Transverse colon (tissue), 4 donors: ENCODE data around the gene MASP1. TPM values are rescaled to one million over a fixed set of nuclear protein-coding genes. Genes with fewer than 3 reads are reported as not detected.

Experiments
- DNase-seq: peaks from one replicate; pipeline ENCODE4 v3.0.0-alpha.2; 2019
- H3K27ac ChIP-seq, 4 donors: fragments of 200-600 bp; sonication (generic); 2 replicates each; pipeline ENCODE4 v1.5.1; 2016 to 2018; ENCODE audit warnings: inconsistent platforms in 4 of 4
- H3K27me3 ChIP-seq: fragments of 200-600 bp; sonication (generic); 2 replicates; pipeline ENCODE4 v1.5.1; 2017; ENCODE audit warnings: inconsistent platforms
- H3K36me3 ChIP-seq, 4 donors: fragments of 200-600 bp; sonication (generic); 2 replicates each; pipeline ENCODE4 v1.5.1; 2017 to 2019; ENCODE audit warnings: inconsistent platforms in 4 of 4
- H3K4me1 ChIP-seq, 4 donors: fragments of 200-600 bp; sonication (generic); 2 replicates each; pipeline ENCODE4 v1.5.1; 2017 to 2020; ENCODE audit warnings: inconsistent platforms in 4 of 4
- H3K4me3 ChIP-seq, 4 donors: fragments of 200-600 bp; sonication (generic); 1 replicate in 1 of 4; 2 replicates in 3 of 4; pipeline versions ENCODE4 v1.5.1 to v1.6.1; 2017 to 2019; ENCODE audit warnings: inconsistent platforms in 4 of 4
- H3K9me3 ChIP-seq, 2 donors: fragments of 200-600 bp; sonication (generic); 2 replicates each; pipeline ENCODE4 v1.5.1; 2017 to 2019; ENCODE audit warnings: inconsistent platforms in 2 of 2
- EP300 ChIP-seq: sonication (generic); formaldehyde crosslinking; IDR thresholded peaks from one replicate; pipeline ENCODE4 v1.6.1; 2017; ENCODE audit warnings: antibody characterized with exemption, low read depth
- POLR2A ChIP-seq: fragments of 450-650 bp; IDR thresholded peaks from one replicate; pipeline ENCODE4 v1.6.1; 2016; ENCODE audit warnings: antibody characterized with exemption, mild to moderate bottlenecking, moderate library complexity
- POLR2AphosphoS5 ChIP-seq, 3 donors: sonication (generic); formaldehyde crosslinking; IDR thresholded peaks; one replicate each; pipeline ENCODE4 v1.6.1; 2016; ENCODE audit warnings: antibody characterized with exemption in 3 of 3
- WGBS, 2 donors: methylation state at CpG; one replicate each; pipeline ENCODE4 v1.1.5; 2018; ENCODE audit warnings: low coverage in 1 of 2; 5-methylcytosine and 5-hydroxymethylcytosine counted together
- in situ Hi-C, 4 donors: fragments of 200-750 bp; cut with MboI; loops; one replicate each; pipeline versions ENCODE4 v1.15.0 to v1.15.1; 2017; ENCODE audit warnings: low sequenced_read_pairs in 3 of 4, low pct_ligation_motif_present in 1 of 4, low pct_unique_long_range_greater_than_20kb in 1 of 4
- intact Hi-C: fragments of 100-400 bp; cut with DNase I; formaldehyde crosslinking; loops from one replicate; pipeline ENCODE4 v1.15.1; 2023; ENCODE audit warnings: low total_unique reads
- total RNA-seq, 4 donors: library from RNA; depleted of rRNA; stranded (reverse); fragments of >200 nt; gene quantifications; one replicate each; pipeline ENCODE4 v1.1.0, GENCODE V29; 2016
- TF ChIP-seq, protein P1 (sequence below), 5 experiments: fragments of 200-600 bp in 3 of 5; fragments of 450-650 bp in 2 of 5; sonication (generic) in 3 of 5; IDR thresholded peaks; 1 replicate in 2 of 5; 2 replicates in 3 of 5; pipeline ENCODE4 v1.5.1; 2016 to 2017; ENCODE audit warnings: antibody characterized with exemption in 5 of 5, inconsistent platforms in 3 of 5, mild to moderate bottlenecking in 2 of 5, moderate library complexity in 1 of 5

The MASP1 gene
- total RNA-seq, 4 donors from 2014 or later = 4.5 to 45.2 (median 13.9) TPM

DNA sequence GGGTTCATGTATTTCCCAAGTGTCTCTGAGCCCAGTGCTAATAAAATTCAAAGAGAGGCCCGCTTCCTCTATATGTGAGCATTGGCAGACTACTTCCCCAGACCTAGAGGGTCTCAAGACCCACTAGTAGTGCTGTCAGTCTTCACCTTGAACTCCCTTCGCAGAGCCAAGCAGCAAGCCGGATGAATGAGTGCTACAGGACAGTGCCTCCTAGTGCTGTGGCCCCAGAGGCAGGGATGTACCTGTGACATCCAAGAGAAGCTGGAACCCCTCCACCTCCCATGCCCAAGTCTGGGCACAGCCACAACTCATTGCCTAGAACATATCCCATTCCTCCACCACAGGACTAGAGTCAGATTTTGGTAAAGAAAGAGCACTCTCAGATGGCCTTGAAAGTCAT is 37.2 kb upstream of the MASP1 start:
- 96% methylated on average over 3 of the region's 3 CpGs; no CpG with 5 or more reads in 1 of the 2 donors for WGBS, 2 donors
- no peak overlapping the region for H3K4me3 ChIP-seq
- no peak for TF ChIP-seq POLR2AphosphoS5 (IDR thresholded peaks at IDR 0.05)
- no peak for TF ChIP-seq EP300
- TF ChIP-seq POLR2A = no peak
- TF ChIP-seq, protein P1, sequence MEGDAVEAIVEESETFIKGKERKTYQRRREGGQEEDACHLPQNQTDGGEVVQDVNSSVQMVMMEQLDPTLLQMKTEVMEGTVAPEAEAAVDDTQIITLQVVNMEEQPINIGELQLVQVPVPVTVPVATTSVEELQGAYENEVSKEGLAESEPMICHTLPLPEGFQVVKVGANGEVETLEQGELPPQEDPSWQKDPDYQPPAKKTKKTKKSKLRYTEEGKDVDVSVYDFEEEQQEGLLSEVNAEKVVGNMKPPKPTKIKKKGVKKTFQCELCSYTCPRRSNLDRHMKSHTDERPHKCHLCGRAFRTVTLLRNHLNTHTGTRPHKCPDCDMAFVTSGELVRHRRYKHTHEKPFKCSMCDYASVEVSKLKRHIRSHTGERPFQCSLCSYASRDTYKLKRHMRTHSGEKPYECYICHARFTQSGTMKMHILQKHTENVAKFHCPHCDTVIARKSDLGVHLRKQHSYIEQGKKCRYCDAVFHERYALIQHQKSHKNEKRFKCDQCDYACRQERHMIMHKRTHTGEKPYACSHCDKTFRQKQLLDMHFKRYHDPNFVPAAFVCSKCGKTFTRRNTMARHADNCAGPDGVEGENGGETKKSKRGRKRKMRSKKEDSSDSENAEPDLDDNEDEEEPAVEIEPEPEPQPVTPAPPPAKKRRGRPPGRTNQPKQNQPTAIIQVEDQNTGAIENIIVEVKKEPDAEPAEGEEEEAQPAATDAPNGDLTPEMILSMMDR (IDR thresholded peaks at IDR 0.05) = no peak
- peaks cover 6% of the 10 kb centered on the region for H3K27me3 ChIP-seq
- H3K36me3 ChIP-seq = no peaks in the 10 kb centered on the region
- in situ Hi-C loops = no loop called here
- H3K27ac ChIP-seq = no peak overlapping the region
- H3K4me1 ChIP-seq = no peaks in the 10 kb centered on the region
- intact Hi-C loops = no loop called here
- no peaks in the 10 kb centered on the region for H3K9me3 ChIP-seq
- no peak for DNase-seq

DNA sequence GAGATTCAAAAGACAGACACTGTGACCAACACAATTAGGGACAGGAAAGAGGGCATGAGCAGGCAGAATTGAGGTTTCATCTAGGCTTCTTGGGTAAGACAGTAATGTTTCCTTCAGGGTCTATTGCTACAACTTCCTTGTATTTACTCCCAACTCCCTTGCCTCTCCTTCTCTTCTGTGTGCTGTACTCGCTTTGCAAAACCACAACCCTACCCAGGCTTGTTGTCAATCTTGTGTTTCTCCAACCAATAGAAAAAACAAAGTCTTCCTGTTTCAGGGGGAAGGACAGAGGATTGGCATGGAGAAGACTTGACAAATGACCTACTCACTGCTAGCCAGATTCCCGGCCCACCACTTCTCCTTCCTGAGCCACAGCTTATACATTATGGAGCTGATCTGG is 36.3 kb upstream of the MASP1 start:
- 65 to 77% methylated on average over 2 of the region's 2 CpGs for WGBS, 2 donors
- in situ Hi-C loops (no loop called here), intact Hi-C loops (no loop called here)
- no peak for DNase-seq
- TF ChIP-seq POLR2A (no peak), POLR2AphosphoS5 (IDR thresholded peaks at IDR 0.05) (no peak), EP300 (no peak)
- TF ChIP-seq, protein P1 (IDR thresholded peaks at IDR 0.05) = no peak
- Histone ChIP-seq H3K9me3 (no peaks in the 10 kb centered on the region), H3K4me1 (no peaks in the 10 kb centered on the region), H3K4me3 (no peak overlapping the region), H3K36me3 (no peaks in the 10 kb centered on the region), H3K27ac (no peak overlapping the region), H3K27me3 (peaks cover 6% of the 10 kb centered on the region)

DNA sequence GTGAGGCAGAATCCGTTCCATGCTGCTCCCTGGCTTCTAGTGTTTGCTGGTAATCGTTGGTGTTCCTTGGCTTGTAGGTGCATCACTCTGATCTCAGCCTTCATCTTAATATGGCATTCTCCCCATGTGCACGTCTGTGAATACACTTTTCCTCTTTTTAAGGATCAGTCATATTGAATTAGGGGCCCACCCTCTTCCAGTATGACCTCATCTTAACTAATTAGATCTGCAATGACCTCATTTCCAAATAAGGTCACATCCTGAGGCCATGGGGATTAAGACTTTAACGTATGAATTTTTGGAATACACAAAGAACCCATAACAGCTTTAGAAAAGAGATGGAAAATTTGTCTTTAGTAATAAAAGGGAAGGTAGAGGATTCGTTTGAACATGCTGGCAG is 34.1 kb upstream of the MASP1 start:
- intact Hi-C loops (no loop called here), in situ Hi-C loops (no loop called here)
- Histone ChIP-seq H3K9me3 (no peaks in the 10 kb centered on the region), H3K36me3 (no peaks in the 10 kb centered on the region), H3K4me1 (no peaks in the 10 kb centered on the region), H3K27ac (no peak overlapping the region), H3K4me3 (no peak overlapping the region), H3K27me3 (peaks cover 6% of the 10 kb centered on the region)
- no peak for DNase-seq
- 61% methylated on average over 4 to 5 of the region's 5 CpGs for WGBS, 2 donors
- no peak for TF ChIP-seq EP300
- TF ChIP-seq, protein P1 (IDR thresholded peaks at IDR 0.05) = no peak
- TF ChIP-seq POLR2A = no peak
- TF ChIP-seq POLR2AphosphoS5 (IDR thresholded peaks at IDR 0.05) = no peak

DNA sequence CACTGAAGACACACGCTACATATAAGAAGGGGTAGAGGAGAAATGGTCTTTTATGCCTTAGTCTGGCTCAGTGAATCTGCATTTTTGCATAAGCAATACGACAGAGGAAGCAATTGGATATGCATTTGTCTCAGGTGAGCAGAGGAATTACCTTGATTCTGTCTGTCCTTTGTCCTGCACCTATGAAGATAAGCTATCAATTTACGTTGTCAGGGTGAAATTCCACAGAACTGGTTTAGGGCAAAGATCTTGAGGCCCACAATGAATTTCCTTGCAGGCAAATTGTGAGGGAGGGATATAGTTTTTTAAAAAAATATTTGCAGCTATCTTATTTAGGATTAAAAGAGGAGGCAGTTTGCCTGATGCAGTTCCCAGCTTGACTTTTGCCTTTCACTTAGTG is 31.6 kb upstream of the MASP1 start:
- 62 to 68% methylated on average over 3 of the region's 3 CpGs for WGBS, 2 donors
- Histone ChIP-seq H3K36me3 (no peaks in the 10 kb centered on the region), H3K4me3 (no peak overlapping the region), H3K9me3 (no peaks in the 10 kb centered on the region), H3K27ac (no peak overlapping the region), H3K4me1 (peaks cover 0 to 13% (median 9%) of the 10 kb centered on the region in 4 donors), H3K27me3 (peaks cover 6% of the 10 kb centered on the region)
- intact Hi-C loops = no loop called here
- in situ Hi-C loops = loop anchor here in 1 of 4 donors (5.0 kb wide), 1 partner anchor 354 kb away; no protein-coding TSS in a partner anchor
- TF ChIP-seq, protein P1 (IDR thresholded peaks at IDR 0.05) = no peak
- TF ChIP-seq POLR2AphosphoS5 (IDR thresholded peaks at IDR 0.05) (no peak), EP300 (no peak), POLR2A (no peak)
- no peak for DNase-seq
